Measurements from ENCODE around the gene MAN1A2. TPM values are rescaled to one million over a fixed set of nuclear protein-coding genes. Genes with fewer than 3 reads are reported as not detected.

The MAN1A2 gene
- total RNA-seq, 1 donor from 2014 or later = 42.7 TPM

- no peak for TF ChIP-seq CTCF (IDR thresholded peaks at IDR 0.05)
- Mint-ChIP-seq H3K9me3 (ENCODE audit: low read depth) (no peaks in the 10 kb centered on the region), H3K4me1 (ENCODE audit: low read depth) (no peaks in the 10 kb centered on the region), H3K27ac (ENCODE audit: unreplicated experiment) (no peak overlapping the region), H3K27me3 (ENCODE audit: low read depth) (no peaks in the 10 kb centered on the region), H3K4me3 (ENCODE audit: unreplicated experiment) (no peak overlapping the region), H3K36me3 (ENCODE audit: low read depth) (no peaks in the 10 kb centered on the region)
- no peak for DNase-seq (ENCODE audit: low spot score)
These were observed 210.1 kb downstream of the MAN1A2 start for GRCh38 chr1:117577191-117577885.

- no peak overlapping the region for H3K4me3 Mint-ChIP-seq (ENCODE audit: unreplicated experiment)
- H3K4me1 Mint-ChIP-seq (ENCODE audit: low read depth) = no peaks in the 10 kb centered on the region
- H3K27me3 Mint-ChIP-seq (ENCODE audit: low read depth) = no peaks in the 10 kb centered on the region
- no peak for TF ChIP-seq CTCF (IDR thresholded peaks at IDR 0.05)
- H3K27ac Mint-ChIP-seq (ENCODE audit: unreplicated experiment) = no peak overlapping the region
- DNase-seq (ENCODE audit: low spot score) = no peak
- no peaks in the 10 kb centered on the region for H3K36me3 Mint-ChIP-seq (ENCODE audit: low read depth)
- no peaks in the 10 kb centered on the region for H3K9me3 Mint-ChIP-seq (ENCODE audit: low read depth)
These were observed 211.2 kb downstream of the MAN1A2 start for GRCh38 chr1:117578466-117578865.

Other genes with a start within 250 kb of the MAN1A2 start
- 5.3 to 6.3 TPM (median 6.0 TPM) in 3 replicates for gene TRIM45, start 245.7 kb upstream of the MAN1A2 start, total RNA-seq
- gene VTCN1, start 156.5 kb upstream of the MAN1A2 start, total RNA-seq = not detected in 3 replicates
- 0.20 to 0.41 TPM (median 0.21 TPM) in 3 replicates for gene TENT5C, start 238.6 kb downstream of the MAN1A2 start, total RNA-seq

Data from chondrocyte (in vitro differentiated cells).